Omental fat pad (tissue), 4 donors: Measurements from ENCODE around the gene TMEM54. TPM values are rescaled to one million over a fixed set of nuclear protein-coding genes. Genes with fewer than 3 reads are reported as not detected.

Experiments
- ATAC-seq: fragments of 150-250 bp; one replicate; pipeline ENCODE4 v1.9.1; 2016; ENCODE audit warnings: mild to moderate bottlenecking, moderate library complexity; ENCODE audit not compliant: low FRiP score
- DNase-seq: peaks from one replicate; pipeline ENCODE4 v3.0.0-alpha.2; 2019; ENCODE audit warnings: low spot score
- total RNA-seq, 4 donors: library from RNA; depleted of rRNA; stranded (reverse); fragments of >200 nt; gene quantifications; one replicate each; pipeline ENCODE4 v1.1.0, GENCODE V29; 2016
- TF ChIP-seq, protein P1 (sequence below), 3 donors: fragments of 450-650 bp; IDR thresholded peaks; one replicate each; pipeline ENCODE4 v1.5.1; 2016 to 2017; ENCODE audit warnings: antibody characterized with exemption in 3 of 3, mild to moderate bottlenecking in 3 of 3, moderate library complexity in 2 of 3

The TMEM54 gene
- total RNA-seq, 4 donors from 2014 or later, result 16.2 to 70.1 (median 26.4) TPM

DNA sequence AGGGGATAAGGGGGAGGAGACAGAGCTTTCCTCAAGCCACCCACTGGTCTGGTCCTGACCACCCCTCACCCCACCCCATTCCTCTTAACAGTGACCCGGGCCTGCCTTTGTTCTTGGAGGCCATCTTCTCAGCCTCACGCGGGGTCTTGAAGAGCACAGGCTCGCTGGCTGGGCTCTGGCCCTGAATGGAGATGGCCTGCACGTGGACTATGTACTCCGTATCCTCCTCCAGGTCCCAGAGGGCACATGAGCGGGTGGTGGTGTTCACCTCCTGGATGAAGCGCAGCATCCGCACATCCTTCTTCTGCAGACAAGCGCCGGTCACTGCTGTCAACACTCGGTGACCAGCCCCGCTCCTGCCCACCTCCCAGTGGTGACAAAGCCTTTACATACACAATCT lies 33.1 kb downstream of the TMEM54 start:
- no peak for DNase-seq
- no peak for ATAC-seq
- TF ChIP-seq, protein P1, sequence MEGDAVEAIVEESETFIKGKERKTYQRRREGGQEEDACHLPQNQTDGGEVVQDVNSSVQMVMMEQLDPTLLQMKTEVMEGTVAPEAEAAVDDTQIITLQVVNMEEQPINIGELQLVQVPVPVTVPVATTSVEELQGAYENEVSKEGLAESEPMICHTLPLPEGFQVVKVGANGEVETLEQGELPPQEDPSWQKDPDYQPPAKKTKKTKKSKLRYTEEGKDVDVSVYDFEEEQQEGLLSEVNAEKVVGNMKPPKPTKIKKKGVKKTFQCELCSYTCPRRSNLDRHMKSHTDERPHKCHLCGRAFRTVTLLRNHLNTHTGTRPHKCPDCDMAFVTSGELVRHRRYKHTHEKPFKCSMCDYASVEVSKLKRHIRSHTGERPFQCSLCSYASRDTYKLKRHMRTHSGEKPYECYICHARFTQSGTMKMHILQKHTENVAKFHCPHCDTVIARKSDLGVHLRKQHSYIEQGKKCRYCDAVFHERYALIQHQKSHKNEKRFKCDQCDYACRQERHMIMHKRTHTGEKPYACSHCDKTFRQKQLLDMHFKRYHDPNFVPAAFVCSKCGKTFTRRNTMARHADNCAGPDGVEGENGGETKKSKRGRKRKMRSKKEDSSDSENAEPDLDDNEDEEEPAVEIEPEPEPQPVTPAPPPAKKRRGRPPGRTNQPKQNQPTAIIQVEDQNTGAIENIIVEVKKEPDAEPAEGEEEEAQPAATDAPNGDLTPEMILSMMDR (IDR thresholded peaks at IDR 0.05), result no peak

DNA sequence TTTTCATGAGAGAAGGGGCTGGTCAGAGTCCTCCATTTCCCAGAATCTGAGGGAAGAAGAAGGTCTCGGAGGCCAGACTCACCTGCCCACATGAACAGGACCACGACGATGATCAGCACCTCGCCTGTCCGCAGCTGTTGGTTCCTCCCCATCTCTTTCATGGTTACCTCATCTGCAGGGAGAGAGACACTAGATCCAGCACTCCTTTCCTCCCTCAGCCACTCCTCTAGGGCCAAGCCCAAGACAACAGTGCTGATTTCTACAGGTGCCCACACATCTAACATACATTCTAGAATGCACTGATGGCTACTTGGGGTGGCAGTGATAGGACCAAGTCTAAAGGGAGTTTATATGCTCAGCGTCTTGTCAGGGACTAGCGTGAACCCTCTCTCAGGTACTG lies 33.5 kb downstream of the TMEM54 start:
- DNase-seq, result no peak
- TF ChIP-seq, protein P1 (IDR thresholded peaks at IDR 0.05), result no peak
- no peak for ATAC-seq

DNA sequence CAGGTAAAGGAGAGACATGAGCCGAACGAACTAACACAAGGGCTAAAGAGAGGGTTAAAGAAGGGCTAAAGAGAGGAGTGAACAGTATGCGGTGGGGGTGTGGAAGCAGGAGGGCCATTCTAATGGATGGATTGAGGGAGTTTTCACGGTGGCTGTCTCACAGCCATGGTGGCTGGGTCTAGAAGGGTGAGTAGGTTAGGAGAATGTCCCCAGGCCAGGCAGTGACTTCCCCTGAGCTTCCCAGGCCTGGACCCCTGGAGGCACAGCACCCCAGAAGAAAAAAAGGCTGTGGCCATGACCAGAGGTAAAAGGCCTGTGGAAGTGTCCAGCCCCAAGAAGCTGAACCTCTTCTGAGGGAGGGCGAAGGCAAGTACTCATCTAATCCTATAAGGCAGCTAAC lies 34.0 kb downstream of the TMEM54 start:
- TF ChIP-seq, protein P1 (IDR thresholded peaks at IDR 0.05), result no peak
- no peak for ATAC-seq
- DNase-seq, result no peak

DNA sequence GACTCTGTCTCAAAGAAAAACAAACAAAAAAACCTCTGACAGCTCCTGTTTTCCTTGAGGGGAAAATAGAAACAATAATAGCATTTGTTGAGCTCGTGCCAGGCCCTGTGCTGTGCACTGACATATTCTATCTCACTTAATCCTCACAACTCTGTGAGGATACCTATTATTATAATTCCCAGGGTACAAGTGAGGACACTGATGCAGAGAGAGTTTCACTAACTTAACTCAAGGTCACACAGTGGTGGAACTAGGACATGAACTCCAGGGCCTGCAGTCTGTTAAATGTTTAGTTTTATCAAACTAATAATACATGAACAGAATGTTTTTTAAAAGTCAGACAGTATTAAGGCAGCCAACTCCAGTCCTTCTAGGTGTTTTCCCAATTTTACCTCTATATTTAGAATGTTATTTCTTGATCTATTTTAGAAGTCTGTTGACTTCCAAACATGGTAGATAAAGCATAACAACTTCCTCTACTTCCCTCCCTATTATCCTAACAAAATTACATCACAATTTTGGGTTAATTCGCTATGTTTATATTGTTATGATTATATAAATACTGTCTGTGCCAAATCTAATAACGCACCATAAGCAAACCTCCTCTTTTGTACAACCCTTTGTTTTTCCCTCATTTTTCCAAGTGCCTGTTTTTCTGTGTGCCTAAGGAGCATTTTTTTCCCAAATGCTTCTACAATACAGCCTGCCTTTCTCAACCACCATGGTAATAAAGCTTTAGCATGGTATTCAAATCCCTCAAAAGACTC lies 35.4 kb downstream of the TMEM54 start:
- TF ChIP-seq, protein P1 (IDR thresholded peaks at IDR 0.05), result no peak
- no peak for DNase-seq
- ATAC-seq, result no peak

DNA sequence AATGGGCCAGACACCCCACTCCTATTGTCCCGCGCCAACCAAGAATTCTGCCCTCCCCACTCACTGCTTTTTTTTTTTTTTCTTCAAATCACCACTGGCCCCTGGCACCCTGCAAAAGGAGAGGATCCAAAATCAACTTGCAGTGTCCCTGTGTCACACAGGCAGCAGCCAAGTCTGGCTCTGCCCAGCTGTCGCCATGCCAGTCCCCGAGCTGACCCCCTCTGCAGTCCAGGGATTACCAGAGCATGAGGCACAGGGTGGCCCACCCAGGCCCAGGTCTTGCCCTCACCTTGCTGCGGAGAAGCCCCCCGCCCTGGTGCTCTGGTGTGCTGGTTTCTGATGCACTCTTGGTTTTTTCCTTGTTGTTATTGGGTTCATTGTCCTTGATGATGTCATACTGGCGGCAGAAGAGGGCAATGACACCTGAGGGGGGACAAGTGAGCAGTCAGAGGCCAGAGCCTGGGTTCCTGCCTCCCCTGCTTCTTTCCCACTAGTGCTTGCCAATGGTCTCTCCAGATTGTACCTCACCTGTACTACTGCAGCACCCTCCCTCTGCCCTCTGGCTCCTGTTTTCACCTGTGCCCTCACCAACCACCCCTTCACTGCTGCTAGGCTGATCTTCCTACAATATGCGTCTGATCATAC lies 36.7 kb downstream of the TMEM54 start:
- TF ChIP-seq, protein P1 (IDR thresholded peaks at IDR 0.05), result no peak
- DNase-seq (no peak), ATAC-seq (no peak)

DNA sequence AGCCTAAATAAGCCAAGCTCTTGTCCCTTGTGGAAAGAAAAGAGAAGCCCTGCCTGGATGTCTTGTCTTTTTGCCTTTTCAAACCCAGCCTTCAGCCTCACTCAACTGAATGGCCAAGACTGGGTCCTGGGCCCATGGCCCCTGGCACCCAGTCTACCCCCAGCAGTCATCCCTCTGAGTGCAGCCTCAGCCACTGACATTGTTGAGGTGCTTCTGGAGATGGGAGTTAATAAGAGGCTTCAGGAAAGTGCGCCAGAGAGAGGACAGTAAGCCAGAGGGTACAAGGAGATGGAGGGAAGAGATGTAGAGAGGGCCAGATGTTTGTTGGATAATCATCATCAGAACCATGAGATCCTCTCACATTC lies 37.3 kb downstream of the TMEM54 start:
- ATAC-seq, result no peak
- TF ChIP-seq, protein P1 (IDR thresholded peaks at IDR 0.05), result no peak
- no peak for DNase-seq
